Gastroesophageal sphincter (tissue), 4 donors: ENCODE results near the gene DNAJC11. TPM values are rescaled to one million over a fixed set of nuclear protein-coding genes. Genes with fewer than 3 reads are reported as not detected.

Experiments
- ATAC-seq: fragments of 150-250 bp; one replicate; pipeline ENCODE4 v1.9.1; 2016; ENCODE audit warnings: mild to moderate bottlenecking, moderate library complexity
- H3K27ac ChIP-seq, 4 donors: fragments of 200-600 bp; sonication (generic) in 3 of 4; 1 replicate in 3 of 4; 2 replicates in 1 of 4; pipeline ENCODE4 v1.5.1; 2016 to 2019
- H3K27me3 ChIP-seq: fragments of 200-600 bp; sonication (generic); one replicate; pipeline ENCODE4 v1.5.1; 2019
- H3K36me3 ChIP-seq, 2 donors: fragments of 200-600 bp; sonication (generic); one replicate each; pipeline ENCODE4 v1.5.1; 2019; ENCODE audit warnings: control low read depth in 1 of 2
- H3K4me1 ChIP-seq, 3 donors: fragments of 200-600 bp; sonication (generic); 1 replicate in 2 of 3; 2 replicates in 1 of 3; pipeline ENCODE4 v1.5.1; 2016 to 2019; ENCODE audit warnings: control low read depth in 2 of 3
- H3K4me3 ChIP-seq, 2 donors: fragments of 200-600 bp; sonication (generic); one replicate each; pipeline ENCODE4 v1.5.1; 2019; ENCODE audit warnings: mild to moderate bottlenecking in 1 of 2, moderate library complexity in 1 of 2
- H3K9me3 ChIP-seq, 3 donors: fragments of 200-600 bp; sonication (generic); one replicate each; pipeline ENCODE4 v1.5.1; 2017 to 2019; ENCODE audit warnings: control low read depth in 2 of 3
- EP300 ChIP-seq: sonication (generic); formaldehyde crosslinking; IDR thresholded peaks from one replicate; pipeline ENCODE4 v1.6.1; 2017; ENCODE audit warnings: antibody characterized with exemption, mild to moderate bottlenecking
- POLR2A ChIP-seq, 2 donors: fragments of 450-650 bp; IDR thresholded peaks; one replicate each; pipeline ENCODE4 v1.6.1; 2017; ENCODE audit warnings: antibody characterized with exemption in 2 of 2, mild to moderate bottlenecking in 2 of 2, moderate library complexity in 1 of 2
- POLR2AphosphoS5 ChIP-seq: sonication (generic); formaldehyde crosslinking; IDR thresholded peaks from one replicate; pipeline ENCODE4 v1.6.1; 2017; ENCODE audit warnings: antibody characterized with exemption
- WGBS, 2 donors: methylation state at CpG; one replicate each; pipeline ENCODE4 v1.1.5; 2018; ENCODE audit warnings: low coverage in 1 of 2; 5-methylcytosine and 5-hydroxymethylcytosine counted together
- total RNA-seq, 4 donors: library from RNA; depleted of rRNA; stranded (reverse); fragments of >200 nt; gene quantifications; one replicate each; pipeline ENCODE4 v1.1.0, GENCODE V29; 2016
- TF ChIP-seq, protein P1 (sequence below), 4 experiments: fragments of 200-600 bp in 2 of 4; fragments of 450-650 bp in 2 of 4; sonication (generic) in 1 of 4; IDR thresholded peaks; one replicate each; pipeline ENCODE4 v1.5.1; 2017 to 2019; ENCODE audit warnings: antibody characterized with exemption in 4 of 4, mild to moderate bottlenecking in 2 of 4, moderate library complexity in 2 of 4

DNAJC11 gene
- total RNA-seq, 4 donors from 2014 or later, result 20.9 to 51.7 (median 30.8) TPM

DNA sequence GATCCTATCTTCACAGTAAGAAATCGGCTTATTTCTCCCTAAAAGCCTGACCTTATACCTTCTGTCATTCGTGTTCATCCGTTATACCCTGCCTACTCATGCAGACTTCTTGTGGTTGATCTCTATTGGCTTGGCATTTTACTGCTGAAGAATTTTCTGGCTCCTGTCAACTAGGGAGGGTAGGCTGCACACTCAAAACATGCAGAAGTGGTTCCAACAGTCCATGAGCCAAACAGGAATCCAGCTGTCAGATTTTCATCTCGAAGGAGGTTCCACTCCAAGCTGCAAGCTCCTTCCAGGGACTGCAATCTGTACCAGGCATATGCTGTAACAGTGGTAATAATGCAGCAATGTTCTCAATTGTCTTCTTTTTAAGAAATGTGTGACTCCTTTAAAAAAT, 10.1 kb downstream of the DNAJC11 start:
- Histone ChIP-seq H3K27me3 (no peaks in the 10 kb centered on the region), H3K4me1 (peaks cover 0 to 5% (median 0%) of the 10 kb centered on the region in 3 donors), H3K4me3 (no peak overlapping the region), H3K27ac (no peak overlapping the region), H3K9me3 (no peaks in the 10 kb centered on the region), H3K36me3 (no peaks in the 10 kb centered on the region)
- ATAC-seq, result no peak
- TF ChIP-seq POLR2A (IDR thresholded peaks at IDR 0.05), result no peak
- TF ChIP-seq POLR2AphosphoS5, result no peak
- TF ChIP-seq EP300, result no peak
- TF ChIP-seq, protein P1, sequence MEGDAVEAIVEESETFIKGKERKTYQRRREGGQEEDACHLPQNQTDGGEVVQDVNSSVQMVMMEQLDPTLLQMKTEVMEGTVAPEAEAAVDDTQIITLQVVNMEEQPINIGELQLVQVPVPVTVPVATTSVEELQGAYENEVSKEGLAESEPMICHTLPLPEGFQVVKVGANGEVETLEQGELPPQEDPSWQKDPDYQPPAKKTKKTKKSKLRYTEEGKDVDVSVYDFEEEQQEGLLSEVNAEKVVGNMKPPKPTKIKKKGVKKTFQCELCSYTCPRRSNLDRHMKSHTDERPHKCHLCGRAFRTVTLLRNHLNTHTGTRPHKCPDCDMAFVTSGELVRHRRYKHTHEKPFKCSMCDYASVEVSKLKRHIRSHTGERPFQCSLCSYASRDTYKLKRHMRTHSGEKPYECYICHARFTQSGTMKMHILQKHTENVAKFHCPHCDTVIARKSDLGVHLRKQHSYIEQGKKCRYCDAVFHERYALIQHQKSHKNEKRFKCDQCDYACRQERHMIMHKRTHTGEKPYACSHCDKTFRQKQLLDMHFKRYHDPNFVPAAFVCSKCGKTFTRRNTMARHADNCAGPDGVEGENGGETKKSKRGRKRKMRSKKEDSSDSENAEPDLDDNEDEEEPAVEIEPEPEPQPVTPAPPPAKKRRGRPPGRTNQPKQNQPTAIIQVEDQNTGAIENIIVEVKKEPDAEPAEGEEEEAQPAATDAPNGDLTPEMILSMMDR (IDR thresholded peaks at IDR 0.05), result no peak
- 44 to 73% methylated on average over 4 of the region's 4 CpGs for WGBS, 2 donors

DNA sequence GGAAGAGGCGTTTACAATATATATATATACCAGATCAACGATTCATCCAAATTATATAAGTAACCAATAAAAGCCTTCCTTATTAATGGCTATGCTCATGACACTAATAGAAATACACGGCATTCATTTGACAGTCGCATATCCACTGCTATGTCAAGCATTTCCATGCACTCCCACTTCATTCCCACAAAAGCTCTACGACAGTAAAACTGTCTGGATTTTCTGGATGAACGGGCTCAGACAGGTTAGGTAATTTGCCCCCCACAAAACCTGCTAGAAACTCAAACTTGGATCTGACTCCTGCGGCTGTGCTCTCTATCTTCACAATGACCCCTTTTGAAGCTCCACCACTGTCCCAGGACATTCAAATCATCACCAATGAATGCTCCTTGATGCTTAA, 11.4 kb downstream of the DNAJC11 start:
- Histone ChIP-seq H3K9me3 (no peaks in the 10 kb centered on the region), H3K27me3 (no peaks in the 10 kb centered on the region), H3K4me1 (peaks cover 0 to 5% (median 0%) of the 10 kb centered on the region in 3 donors), H3K27ac (no peak overlapping the region), H3K4me3 (no peak overlapping the region), H3K36me3 (no peaks in the 10 kb centered on the region)
- TF ChIP-seq POLR2AphosphoS5 (no peak), EP300 (no peak), POLR2A (IDR thresholded peaks at IDR 0.05) (no peak)
- TF ChIP-seq, protein P1 (IDR thresholded peaks at IDR 0.05), result no peak
- 91 to 96% methylated on average over 7 of the region's 7 CpGs for WGBS, 2 donors
- ATAC-seq, result no peak

DNA sequence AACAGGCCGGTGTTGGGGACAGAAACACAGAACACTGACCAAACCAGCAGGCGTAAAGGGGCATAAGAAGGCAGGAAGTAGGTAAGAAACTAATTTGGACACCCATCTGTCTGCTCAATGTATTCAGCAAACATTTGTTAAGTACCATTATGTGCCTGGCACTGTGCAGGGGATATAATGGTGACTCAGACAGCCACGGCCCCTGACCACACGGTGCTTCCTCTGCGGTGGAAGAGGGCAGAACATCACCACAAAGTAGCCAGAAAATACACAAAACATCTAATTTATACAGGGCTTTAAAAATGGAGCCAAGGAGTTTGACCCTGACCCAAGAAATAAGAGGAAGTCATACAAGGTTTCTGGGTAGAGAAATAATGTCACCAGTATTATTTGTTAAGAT, 12.9 kb downstream of the DNAJC11 start:
- Histone ChIP-seq H3K27ac (no peak overlapping the region), H3K4me1 (peaks cover 0 to 5% (median 0%) of the 10 kb centered on the region in 3 donors), H3K36me3 (no peaks in the 10 kb centered on the region), H3K27me3 (no peaks in the 10 kb centered on the region), H3K9me3 (no peaks in the 10 kb centered on the region), H3K4me3 (no peak overlapping the region)
- no peak for ATAC-seq
- WGBS, 2 donors, result 77 to 84% methylated on average over 3 to 5 of the region's 5 CpGs
- TF ChIP-seq, protein P1 (IDR thresholded peaks at IDR 0.05), result no peak
- no peak for TF ChIP-seq POLR2AphosphoS5

DNA sequence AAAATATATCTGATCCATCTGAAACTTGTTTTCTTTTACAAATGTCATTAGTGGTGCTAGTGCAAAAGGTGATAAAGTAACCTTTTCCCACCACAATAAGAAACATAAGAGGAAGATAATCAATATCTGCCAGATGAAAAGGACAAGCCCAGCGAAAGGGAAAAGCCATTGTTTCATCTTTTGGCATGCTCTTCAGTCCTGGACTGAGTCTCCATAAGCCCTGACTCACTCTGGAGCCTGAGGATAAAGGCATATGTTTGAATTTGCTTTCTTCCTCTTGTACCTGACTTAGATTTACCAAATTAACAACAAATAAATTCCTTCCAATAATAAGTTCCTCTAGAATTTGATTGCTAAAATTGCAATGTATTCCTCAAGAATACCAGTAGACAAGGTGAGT, 13.6 kb downstream of the DNAJC11 start:
- WGBS, 2 donors, result 56 to 58% methylated on average over 1 of the region's 1 CpG
- Histone ChIP-seq H3K9me3 (no peaks in the 10 kb centered on the region), H3K4me1 (peaks cover 0 to 5% (median 0%) of the 10 kb centered on the region in 3 donors), H3K36me3 (peaks cover 0 to 7% of the 10 kb centered on the region in 2 donors), H3K27me3 (no peaks in the 10 kb centered on the region), H3K4me3 (no peak overlapping the region), H3K27ac (no peak overlapping the region)
- no peak for TF ChIP-seq POLR2AphosphoS5
- TF ChIP-seq, protein P1 (IDR thresholded peaks at IDR 0.05), result no peak
- no peak for TF ChIP-seq EP300
- TF ChIP-seq POLR2A (IDR thresholded peaks at IDR 0.05), result no peak
- no peak for ATAC-seq

DNA sequence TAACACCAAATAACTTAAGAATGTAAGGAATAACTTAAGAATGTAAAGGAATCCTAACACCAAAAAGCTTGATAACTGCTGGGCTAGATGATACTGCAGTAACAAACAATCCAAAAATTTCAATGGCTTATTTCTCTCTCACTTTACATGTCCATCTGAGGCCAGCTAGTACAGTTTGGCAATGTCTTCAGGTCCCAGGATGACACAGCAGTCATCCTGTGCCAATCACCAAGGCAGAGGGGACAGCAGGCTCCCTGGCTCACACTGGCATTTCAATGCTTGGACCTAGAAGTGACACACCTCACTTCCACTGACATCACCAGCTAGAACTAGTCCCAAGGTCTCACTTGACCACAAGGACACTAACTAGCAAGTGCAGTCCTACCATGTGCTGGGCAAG, 15.3 kb downstream of the DNAJC11 start:
- peaks cover 0 to 15% of the 10 kb centered on the region in 2 donors for H3K36me3 ChIP-seq
- no peak for TF ChIP-seq EP300
- TF ChIP-seq, protein P1 (IDR thresholded peaks at IDR 0.05), result no peak
- no peak for TF ChIP-seq POLR2AphosphoS5
- TF ChIP-seq POLR2A (IDR thresholded peaks at IDR 0.05), result no peak
- H3K4me1 ChIP-seq, result no peaks in the 10 kb centered on the region
- no peaks in the 10 kb centered on the region for H3K27me3 ChIP-seq
- H3K4me3 ChIP-seq, result no peak overlapping the region
- H3K27ac ChIP-seq, result no peak overlapping the region
- H3K9me3 ChIP-seq, result no peaks in the 10 kb centered on the region
- ATAC-seq, result no peak
